Lung (tissue), 12 donors: Measurements from ENCODE around the gene MCM3. TPM values are rescaled to one million over a fixed set of nuclear protein-coding genes. Genes with fewer than 3 reads are reported as not detected.

ENCODE experiments used
- ATAC-seq: fragments of 200-7000 bp; cut with Tn5 transposase; one replicate; pipeline ENCODE4 v1.9.1; 2020; ENCODE audit warnings: moderate number of reproducible peaks; ENCODE audit not compliant: insufficient read depth, low FRiP score
- DNase-seq, 3 donors: peaks; one replicate each; pipeline ENCODE4 v3.0.0-alpha.2; 2013 to 2017
- H3K27ac ChIP-seq, 2 donors: one replicate each; pipeline ENCODE4 v1.5.1; 2013; ENCODE audit warnings: mild to moderate bottlenecking in 2 of 2, moderate library complexity in 2 of 2, control low read depth in 1 of 2, inconsistent platforms in 1 of 2, low read depth in 1 of 2, low read length in 1 of 2
- H3K27me3 ChIP-seq, 3 donors: one replicate each; pipeline ENCODE4 v1.5.1; 2013; ENCODE audit warnings: low read length in 2 of 3; ENCODE audit not compliant: control insufficient read depth in 3 of 3, insufficient read depth in 3 of 3
- H3K36me3 ChIP-seq, 4 donors: one replicate each; pipeline ENCODE4 v1.5.1; 2013; ENCODE audit warnings: low read length in 4 of 4, mild to moderate bottlenecking in 1 of 4, moderate library complexity in 1 of 4; ENCODE audit not compliant: control insufficient read depth in 4 of 4, insufficient read depth in 4 of 4
- H3K4me1 ChIP-seq, 5 donors: one replicate each; pipeline ENCODE4 v1.5.1; 2013; ENCODE audit warnings: low read length in 5 of 5, mild to moderate bottlenecking in 2 of 5, moderate library complexity in 1 of 5; ENCODE audit not compliant: control insufficient read depth in 5 of 5, insufficient read depth in 5 of 5
- H3K4me3 ChIP-seq: one replicate; pipeline ENCODE4 v1.5.1; 2013; ENCODE audit warnings: mild to moderate bottlenecking, control low read depth, moderate library complexity
- H3K9ac ChIP-seq, 2 donors: one replicate each; pipeline ENCODE4 v1.5.1; 2013; ENCODE audit warnings: low read length in 2 of 2, control low read depth in 1 of 2; ENCODE audit not compliant: insufficient read depth in 1 of 2
- H3K9me3 ChIP-seq, 4 donors: one replicate each; pipeline ENCODE4 v1.5.1; 2013; ENCODE audit warnings: low read length in 3 of 4, mild to moderate bottlenecking in 1 of 4, moderate library complexity in 1 of 4; ENCODE audit not compliant: control insufficient read depth in 4 of 4, insufficient read depth in 3 of 4
- WGBS, 2 donors: extraction: QIAGEN DNeasy Blood & Tissue Kit; methylation state at CpG; one replicate each; pipeline ENCODE4 v1.1.7; 2013; 5-methylcytosine and 5-hydroxymethylcytosine counted together
- polyA plus RNA-seq, 2 donors: library from polyadenylated mRNA; stranded (reverse); fragments of 200-250 nt; gene quantifications; one replicate each; pipeline ENCODE4 v1.2.1, GENCODE V29; 2013
- total RNA-seq, 2 donors: library from RNA; depleted of rRNA in 1 of 2; stranded (reverse); fragments of >200 nt in 1 of 2; gene quantifications; one replicate each; pipeline ENCODE4 v1.2.1, GENCODE V29; 2014 to 2021
- TF ChIP-seq, protein P1 (sequence below): IDR thresholded peaks from 2 replicates; pipeline ENCODE4 v1.5.1; 2012; ENCODE audit warnings: mild to moderate bottlenecking; ENCODE audit errors: control extremely low read depth, extremely low read depth
- donor health status: control.
- donor health status: control.
- donor health status: Bipolar disorder and iron deficiency.
- donor health status: healthy.
- donor health status: DM: yes; HTN: yes; CAD: no.

MCM3 gene
- total and polyA plus RNA-seq, 4 donors, result 19.9 to 40.8 (median 34.1) TPM

DNA sequence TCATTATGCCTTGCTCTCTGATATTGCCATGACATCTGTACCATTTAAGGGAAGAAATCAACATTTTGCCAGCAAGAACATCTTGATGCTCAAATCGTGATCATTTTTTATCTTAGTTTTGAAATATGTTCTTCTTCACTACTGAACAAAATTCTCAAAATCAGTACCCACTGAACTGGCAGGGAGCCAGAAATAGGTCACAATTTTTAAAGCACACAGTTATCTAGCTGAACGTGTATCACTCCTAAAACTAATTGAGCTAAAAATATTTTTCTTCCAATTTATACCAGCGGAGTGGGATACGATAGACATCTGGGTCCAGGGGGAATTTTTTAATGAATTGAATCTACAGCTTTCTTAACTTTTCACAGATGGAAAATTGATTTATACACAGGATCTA lies 51.5 kb downstream of the MCM3 start:
- H3K4me3 ChIP-seq, result no peak overlapping the region
- no peak overlapping the region for H3K27ac ChIP-seq
- H3K36me3 ChIP-seq, result no peaks in the 10 kb centered on the region
- DNase-seq (no peak), ATAC-seq (no peak)
- H3K4me1 ChIP-seq, result no peaks in the 10 kb centered on the region
- H3K27me3 ChIP-seq, result no peaks in the 10 kb centered on the region
- no peak overlapping the region for H3K9ac ChIP-seq
- H3K9me3 ChIP-seq, result no peaks in the 10 kb centered on the region
- TF ChIP-seq, protein P1, sequence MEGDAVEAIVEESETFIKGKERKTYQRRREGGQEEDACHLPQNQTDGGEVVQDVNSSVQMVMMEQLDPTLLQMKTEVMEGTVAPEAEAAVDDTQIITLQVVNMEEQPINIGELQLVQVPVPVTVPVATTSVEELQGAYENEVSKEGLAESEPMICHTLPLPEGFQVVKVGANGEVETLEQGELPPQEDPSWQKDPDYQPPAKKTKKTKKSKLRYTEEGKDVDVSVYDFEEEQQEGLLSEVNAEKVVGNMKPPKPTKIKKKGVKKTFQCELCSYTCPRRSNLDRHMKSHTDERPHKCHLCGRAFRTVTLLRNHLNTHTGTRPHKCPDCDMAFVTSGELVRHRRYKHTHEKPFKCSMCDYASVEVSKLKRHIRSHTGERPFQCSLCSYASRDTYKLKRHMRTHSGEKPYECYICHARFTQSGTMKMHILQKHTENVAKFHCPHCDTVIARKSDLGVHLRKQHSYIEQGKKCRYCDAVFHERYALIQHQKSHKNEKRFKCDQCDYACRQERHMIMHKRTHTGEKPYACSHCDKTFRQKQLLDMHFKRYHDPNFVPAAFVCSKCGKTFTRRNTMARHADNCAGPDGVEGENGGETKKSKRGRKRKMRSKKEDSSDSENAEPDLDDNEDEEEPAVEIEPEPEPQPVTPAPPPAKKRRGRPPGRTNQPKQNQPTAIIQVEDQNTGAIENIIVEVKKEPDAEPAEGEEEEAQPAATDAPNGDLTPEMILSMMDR, result no peak
- WGBS, 2 donors, result 78% methylated on average over 4 of the region's 4 CpGs

DNA sequence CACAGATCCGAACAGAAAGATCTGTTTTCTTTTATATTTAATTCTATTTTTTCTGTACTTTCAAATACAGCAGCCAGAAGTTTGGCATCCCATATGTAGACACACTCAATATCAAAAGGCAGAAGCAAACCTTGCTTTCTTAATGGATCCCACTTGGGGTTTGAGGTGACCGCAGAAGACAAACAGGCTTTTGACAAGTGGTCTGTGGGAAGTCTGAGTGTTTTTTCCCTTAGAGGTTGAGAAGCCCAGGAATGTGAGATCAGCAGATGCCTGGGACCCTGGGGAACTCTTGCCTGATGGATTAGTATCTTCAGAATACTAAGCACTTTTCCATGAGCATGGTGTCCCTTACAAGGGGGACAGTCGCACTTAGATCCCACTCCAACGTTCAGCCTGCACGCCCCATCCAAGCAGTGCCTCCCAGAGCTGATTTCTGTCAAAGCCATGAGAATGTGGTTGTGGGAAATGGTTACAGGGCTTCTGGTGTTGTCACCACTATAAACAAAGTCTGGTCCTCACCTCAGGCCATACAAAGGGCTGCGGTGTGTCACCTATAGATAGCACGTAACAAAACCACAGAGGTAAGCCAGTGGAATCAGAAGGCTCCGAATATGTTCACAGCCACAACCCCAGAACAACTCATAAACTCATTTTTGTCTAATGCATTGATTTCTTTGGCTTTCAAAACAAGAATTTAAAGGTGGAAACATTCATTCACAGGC lies 53.0 kb downstream of the MCM3 start:
- TF ChIP-seq, protein P1, result no peak
- H3K4me1 ChIP-seq, result no peaks in the 10 kb centered on the region
- H3K36me3 ChIP-seq, result no peaks in the 10 kb centered on the region
- WGBS, 2 donors, result 82 to 93% methylated on average over 8 of the region's 8 CpGs
- DNase-seq (no peak), ATAC-seq (no peak)
- no peak overlapping the region for H3K9ac ChIP-seq
- H3K9me3 ChIP-seq, result peaks cover 0 to under 1% (median 0%) of the 10 kb centered on the region in 4 donors
- no peaks in the 10 kb centered on the region for H3K27me3 ChIP-seq
- H3K27ac ChIP-seq, result no peak overlapping the region
- no peak overlapping the region for H3K4me3 ChIP-seq

DNA sequence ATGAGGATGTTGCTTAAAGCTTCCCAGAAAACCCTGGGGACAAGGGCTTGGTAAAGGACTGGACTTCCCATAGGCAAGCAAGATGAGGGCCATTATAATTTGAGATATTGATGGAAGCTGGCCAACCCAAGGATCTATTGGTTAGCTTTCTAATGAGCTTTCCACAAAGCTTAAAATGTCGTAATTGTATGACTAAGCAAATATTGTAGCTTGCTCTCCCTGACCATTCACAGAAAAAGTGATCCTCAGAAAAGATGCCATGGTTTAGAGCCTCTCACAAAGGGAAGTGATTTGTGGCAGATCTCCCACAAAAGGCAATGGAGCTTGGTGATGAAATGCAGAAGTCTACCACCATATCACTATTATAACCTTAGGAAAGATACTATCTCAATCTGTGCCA lies 53.9 kb downstream of the MCM3 start:
- H3K27ac ChIP-seq, result no peak overlapping the region
- peaks cover 0 to 5% (median 0%) of the 10 kb centered on the region in 4 donors for H3K9me3 ChIP-seq
- H3K36me3 ChIP-seq, result no peaks in the 10 kb centered on the region
- ATAC-seq (no peak), DNase-seq (no peak)
- no peaks in the 10 kb centered on the region for H3K4me1 ChIP-seq
- no peak overlapping the region for H3K4me3 ChIP-seq
- WGBS, 2 donors, result 31 to 56% methylated on average over 1 of the region's 1 CpG
- TF ChIP-seq, protein P1, result no peak
- no peaks in the 10 kb centered on the region for H3K27me3 ChIP-seq
- H3K9ac ChIP-seq, result no peak overlapping the region

DNA sequence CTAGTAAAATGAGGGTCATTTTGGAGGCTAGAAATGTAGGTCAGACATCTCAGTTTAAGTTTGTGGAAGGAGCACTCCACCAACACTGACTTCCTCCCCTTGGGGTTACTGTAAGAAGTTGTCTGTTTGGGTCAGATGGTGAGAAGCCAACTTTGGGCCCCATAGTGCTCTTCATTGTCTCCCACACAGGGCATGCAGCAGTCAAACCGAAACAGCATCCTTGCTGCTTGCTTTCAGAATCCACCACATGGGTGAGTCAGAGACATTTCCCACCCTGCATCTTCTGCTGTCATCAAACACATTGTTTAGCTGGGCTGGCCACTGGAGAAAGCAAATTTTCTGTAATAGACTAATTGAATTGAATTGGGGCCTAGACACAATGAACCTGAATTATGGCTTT lies 57.0 kb downstream of the MCM3 start:
- no peak for DNase-seq
- 83 to 88% methylated on average over 1 of the region's 1 CpG for WGBS, 2 donors

More for the DNA sequence above, 57.0 kb downstream of the MCM3 start:
- no peak overlapping the region for H3K4me3 ChIP-seq
- H3K36me3 ChIP-seq, result no peaks in the 10 kb centered on the region
- ATAC-seq, result no peak
- H3K9me3 ChIP-seq, result peaks cover 0 to 5% (median 0%) of the 10 kb centered on the region in 4 donors
- no peaks in the 10 kb centered on the region for H3K4me1 ChIP-seq
- no peaks in the 10 kb centered on the region for H3K27me3 ChIP-seq
- TF ChIP-seq, protein P1, result no peak
- H3K27ac ChIP-seq, result no peak overlapping the region
- no peak overlapping the region for H3K9ac ChIP-seq
